ENCODE data around the gene MKRN2OS. TPM values are rescaled to one million over a fixed set of nuclear protein-coding genes. Genes with fewer than 3 reads are reported as not detected.

Gene MKRN2OS
- not detected in 2 replicates for total RNA-seq

GRCh38 chr3:12545473-12545791 lies at the start of gene MKRN2OS:
Gene MKRN2OS (minus strand): TSS chr3:12545499. CDS start chr3:12545464, 35 bp downstream.

GRCh38 chr3:12556690-12557472 lies 11.6 kb upstream of the MKRN2OS start, which contains the start of gene MKRN2:
Gene MKRN2 (plus strand): TSS chr3:12557087. CDS start chr3:12557151, 64 bp downstream.

Other genes starting within 250 kb of the MKRN2OS start
- 18.1 and 26.2 TPM in 2 replicates for gene TSEN2, start 61.0 kb downstream of the MKRN2OS start, total RNA-seq
- 44.6 and 48.4 TPM in 2 replicates for gene MKRN2, start 11.6 kb upstream of the MKRN2OS start, total RNA-seq
- gene RAF1, start 118.6 kb upstream of the MKRN2OS start, total RNA-seq: 88.9 and 102 TPM in 2 replicates
- not detected in 2 replicates for gene TMEM40, start 213.8 kb upstream of the MKRN2OS start, total RNA-seq